GM13976 (cell line): ENCODE data around the gene NCKAP5L.
A peak's percentile ranks its signal among the peaks of the same experiment; 100 is the strongest.

Experiments used
- DNase-seq: peaks from one replicate; pipeline ENCODE4 v3.0.0; 2012; ENCODE audit warnings: low spot score
- CTCF ChIP-seq: IDR thresholded peaks from 2 replicates; pipeline ENCODE4 v1.5.1; 2012; ENCODE audit warnings: borderline replicate concordance, mild to moderate bottlenecking; ENCODE audit not compliant: insufficient read depth; ENCODE audit errors: extremely low read depth, missing control alignments, control extremely low read depth
- in situ Hi-C: fragments of 300-500 bp; cut with MboI; formaldehyde crosslinking; loops from one replicate; pipeline ENCODE4 v1.12.0; 2022; ENCODE audit warnings: low sequenced_read_pairs, mixed read lengths, inconsistent platforms; ENCODE audit not compliant: unreplicated experiment

NCKAP5L gene

GRCh38 chr12:49828133-49829091 lies at the start of gene NCKAP5L:
NCKAP5L (minus strand) TSS chr12:49828413; CDS start chr12:49804044, 24,369 bp downstream.
- peak; percentile 99 for DNase-seq
- in situ Hi-C loops, result no loop called here
- no peak for TF ChIP-seq CTCF

GRCh38 chr12:49877066-49877465 lies 48.9 kb upstream of the NCKAP5L start:
- in situ Hi-C loops, result no loop called here
- DNase-seq, result no peak
- no peak for TF ChIP-seq CTCF

- no peak for TF ChIP-seq CTCF
- in situ Hi-C loops, result no loop called here
- DNase-seq, result no peak
These were observed 47.9 kb upstream of the NCKAP5L start for GRCh38 chr12:49876070-49876469.

GRCh38 chr12:49875115-49875720 lies 47.0 kb upstream of the NCKAP5L start:
- TF ChIP-seq CTCF, result no peak
- in situ Hi-C loops, result no loop called here
- DNase-seq, result no peak

GRCh38 chr12:49874142-49874897 lies 46.1 kb upstream of the NCKAP5L start:
- in situ Hi-C loops, result no loop called here
- DNase-seq, result no peak
- TF ChIP-seq CTCF, result no peak

GRCh38 chr12:49873361-49873934 lies 45.2 kb upstream of the NCKAP5L start:
- TF ChIP-seq CTCF, result no peak
- DNase-seq, result no peak
- in situ Hi-C loops, result no loop called here
